GM12878 (cell line): ENCODE data around the gene HBD.

Experiments
- EZH2 ChIP-seq: IDR thresholded peaks from 2 replicates; pipeline ENCODE4 v1.6.1; 2012; ENCODE audit warnings: low read depth, mild to moderate bottlenecking, control low read depth, inconsistent platforms, low read length, borderline replicate concordance; ENCODE audit not compliant: control insufficient read depth
- GABPA ChIP-seq: IDR thresholded peaks from 2 replicates; pipeline ENCODE4 v1.6.1; 2014; ENCODE audit warnings: antibody characterized with exemption, low read depth, mild to moderate bottlenecking, inconsistent platforms
- NR2C2 ChIP-seq: IDR thresholded peaks from 2 replicates; pipeline ENCODE4 v1.6.1; 2011; ENCODE audit warnings: borderline replicate concordance, low read depth; ENCODE audit not compliant: control insufficient read depth, insufficient read length
- POLR2A ChIP-seq: IDR thresholded peaks from 2 replicates; pipeline ENCODE4 v1.6.1; 2011; ENCODE audit warnings: low read depth, mild to moderate bottlenecking, low read length
- RFX5 ChIP-seq: IDR thresholded peaks from 2 replicates; pipeline ENCODE4 v1.6.1; 2011; ENCODE audit warnings: low read depth, low read length, improper control_type of control experiment
- STAT3 ChIP-seq: IDR thresholded peaks from 2 replicates; pipeline ENCODE4 v1.6.1; 2011; ENCODE audit warnings: low read depth, low read length, improper control_type of control experiment
- YY1 ChIP-seq: IDR thresholded peaks from 2 replicates; pipeline ENCODE4 v1.6.1; 2011; ENCODE audit warnings: low read depth, mild to moderate bottlenecking, low read length
- TF ChIP-seq, protein P1 (sequence below), 3 experiments: IDR thresholded peaks in 2 of 3; conservative IDR thresholded peaks in 1 of 3; 2 replicates each; pipeline ENCODE4 v1.5.1; 2011; ENCODE audit warnings: low read depth in 3 of 3, low read length in 3 of 3, mild to moderate bottlenecking in 3 of 3, control low read depth in 2 of 3, moderate library complexity in 2 of 3, inconsistent platforms in 1 of 3, mixed read lengths in 1 of 3; ENCODE audit not compliant: control insufficient read depth in 2 of 3, insufficient read depth in 1 of 3; ENCODE audit errors: extremely low read depth in 1 of 3

- TF ChIP-seq, protein P1, sequence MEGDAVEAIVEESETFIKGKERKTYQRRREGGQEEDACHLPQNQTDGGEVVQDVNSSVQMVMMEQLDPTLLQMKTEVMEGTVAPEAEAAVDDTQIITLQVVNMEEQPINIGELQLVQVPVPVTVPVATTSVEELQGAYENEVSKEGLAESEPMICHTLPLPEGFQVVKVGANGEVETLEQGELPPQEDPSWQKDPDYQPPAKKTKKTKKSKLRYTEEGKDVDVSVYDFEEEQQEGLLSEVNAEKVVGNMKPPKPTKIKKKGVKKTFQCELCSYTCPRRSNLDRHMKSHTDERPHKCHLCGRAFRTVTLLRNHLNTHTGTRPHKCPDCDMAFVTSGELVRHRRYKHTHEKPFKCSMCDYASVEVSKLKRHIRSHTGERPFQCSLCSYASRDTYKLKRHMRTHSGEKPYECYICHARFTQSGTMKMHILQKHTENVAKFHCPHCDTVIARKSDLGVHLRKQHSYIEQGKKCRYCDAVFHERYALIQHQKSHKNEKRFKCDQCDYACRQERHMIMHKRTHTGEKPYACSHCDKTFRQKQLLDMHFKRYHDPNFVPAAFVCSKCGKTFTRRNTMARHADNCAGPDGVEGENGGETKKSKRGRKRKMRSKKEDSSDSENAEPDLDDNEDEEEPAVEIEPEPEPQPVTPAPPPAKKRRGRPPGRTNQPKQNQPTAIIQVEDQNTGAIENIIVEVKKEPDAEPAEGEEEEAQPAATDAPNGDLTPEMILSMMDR (IDR thresholded peaks at IDR 0.05 in 2 of 3, conservative IDR thresholded peaks at IDR 0.05 in 1 of 3; ENCODE audit: control insufficient read depth in 2 of 3, extremely low read depth in 1 of 3, insufficient read depth in 1 of 3, low read depth in 3 of 3, low read length in 3 of 3): no peak
- no peak for TF ChIP-seq STAT3
- no peak for TF ChIP-seq YY1
- no peak for TF ChIP-seq POLR2A
- TF ChIP-seq RFX5: no peak
- TF ChIP-seq EZH2: no peak
- no peak for TF ChIP-seq NR2C2
- TF ChIP-seq GABPA: no peak
Observed at GRCh38 chr11:5229796-5230195, 4.5 kb downstream of the HBD start.
